Measurements from ENCODE around the gene BHLHA9. TPM values are rescaled to one million over a fixed set of nuclear protein-coding genes. Genes with fewer than 3 reads are reported as not detected.

The BHLHA9 gene
- total RNA-seq, 2 donors from 2014 or later, result not detected

DNA sequence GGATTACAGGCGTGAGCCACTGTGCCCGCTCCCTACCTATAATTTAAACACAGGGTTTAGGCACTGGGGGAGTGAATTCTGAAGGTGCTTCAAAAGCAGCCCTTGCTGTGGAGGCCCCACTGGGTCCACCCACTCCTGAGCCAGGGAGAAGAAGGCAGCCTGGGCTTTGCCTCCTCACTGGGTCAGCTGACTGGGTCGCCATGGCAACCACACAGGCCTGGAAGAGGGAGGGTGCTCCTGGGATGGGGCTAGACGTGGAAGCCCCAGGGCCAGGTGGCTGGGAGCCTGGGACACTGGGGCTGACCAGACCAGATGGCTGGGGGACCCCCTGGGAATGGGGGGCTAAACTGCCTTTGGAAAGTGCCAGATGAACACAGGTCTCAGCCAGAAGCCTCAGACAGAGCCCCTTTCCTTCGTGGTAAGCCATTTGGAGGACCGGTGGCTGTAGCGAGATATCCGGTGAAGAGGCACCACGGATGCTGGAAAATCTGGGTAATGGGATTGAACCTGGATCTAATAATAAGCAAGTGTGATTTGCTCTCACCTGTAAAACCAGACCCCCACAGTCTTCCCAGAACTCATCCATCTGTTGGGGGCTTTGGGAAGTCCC lies 42.1 kb downstream of the BHLHA9 start:
- Histone ChIP-seq H3K4me1 (ENCODE audit: control insufficient read depth in 1 of 2, low read depth in 2 of 2) (peaks cover 23 to 30% of the 10 kb centered on the region in 2 donors), H3K27ac (no peak overlapping the region), H3K27me3 (replicated peaks; ENCODE audit: insufficient read depth) (no peaks in the 10 kb centered on the region), H3K36me3 (no peaks in the 10 kb centered on the region), H3K9me3 (no peaks in the 10 kb centered on the region), H3K4me3 (no peak overlapping the region)
- ATAC-seq (ENCODE audit: insufficient number of reproducible peaks, low FRiP score, low read depth) (no peak), DNase-seq (ENCODE audit: low spot score) (no peak)
- TF ChIP-seq, protein P1, sequence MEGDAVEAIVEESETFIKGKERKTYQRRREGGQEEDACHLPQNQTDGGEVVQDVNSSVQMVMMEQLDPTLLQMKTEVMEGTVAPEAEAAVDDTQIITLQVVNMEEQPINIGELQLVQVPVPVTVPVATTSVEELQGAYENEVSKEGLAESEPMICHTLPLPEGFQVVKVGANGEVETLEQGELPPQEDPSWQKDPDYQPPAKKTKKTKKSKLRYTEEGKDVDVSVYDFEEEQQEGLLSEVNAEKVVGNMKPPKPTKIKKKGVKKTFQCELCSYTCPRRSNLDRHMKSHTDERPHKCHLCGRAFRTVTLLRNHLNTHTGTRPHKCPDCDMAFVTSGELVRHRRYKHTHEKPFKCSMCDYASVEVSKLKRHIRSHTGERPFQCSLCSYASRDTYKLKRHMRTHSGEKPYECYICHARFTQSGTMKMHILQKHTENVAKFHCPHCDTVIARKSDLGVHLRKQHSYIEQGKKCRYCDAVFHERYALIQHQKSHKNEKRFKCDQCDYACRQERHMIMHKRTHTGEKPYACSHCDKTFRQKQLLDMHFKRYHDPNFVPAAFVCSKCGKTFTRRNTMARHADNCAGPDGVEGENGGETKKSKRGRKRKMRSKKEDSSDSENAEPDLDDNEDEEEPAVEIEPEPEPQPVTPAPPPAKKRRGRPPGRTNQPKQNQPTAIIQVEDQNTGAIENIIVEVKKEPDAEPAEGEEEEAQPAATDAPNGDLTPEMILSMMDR (IDR thresholded peaks at IDR 0.05), result no peak

DNA sequence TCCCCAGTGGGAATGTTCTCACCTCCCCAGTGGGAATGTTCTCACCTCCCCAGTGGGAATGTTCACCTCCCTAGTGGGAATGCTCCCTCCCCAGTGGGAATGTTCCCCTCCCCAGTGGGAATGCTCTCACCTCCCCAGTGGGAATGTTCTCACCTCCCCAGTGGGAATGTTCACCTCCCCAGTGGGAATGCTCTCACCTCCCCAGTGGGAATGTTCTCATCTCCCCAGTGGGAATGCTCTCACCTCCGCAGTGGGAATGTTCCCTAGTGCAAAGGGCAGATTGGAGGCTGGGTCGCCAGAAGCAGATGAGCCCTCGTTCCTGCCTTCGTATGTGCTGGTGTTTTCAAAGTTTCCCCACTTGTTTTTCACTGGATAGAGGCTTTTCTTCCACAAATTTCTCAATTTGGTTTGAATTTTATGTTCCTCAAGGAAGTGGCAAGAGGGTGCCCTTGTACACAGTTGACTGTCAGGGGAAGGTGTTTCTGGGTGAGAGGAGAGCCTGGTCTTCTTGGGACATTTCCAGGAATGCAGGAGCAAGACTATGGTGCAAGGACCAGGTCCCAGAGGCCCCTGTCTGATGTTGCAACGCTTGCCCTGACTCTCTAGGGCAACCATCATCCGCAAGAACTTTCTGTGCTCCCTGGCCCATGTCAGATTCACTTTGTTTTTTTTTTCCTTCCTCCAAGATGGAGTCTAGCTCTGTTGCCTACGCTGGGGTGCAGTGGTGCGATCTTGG lies 43.2 kb downstream of the BHLHA9 start:
- DNase-seq (ENCODE audit: low spot score) (no peak), ATAC-seq (ENCODE audit: insufficient number of reproducible peaks, low FRiP score, low read depth) (no peak)
- H3K9me3 ChIP-seq, result no peaks in the 10 kb centered on the region
- H3K27me3 ChIP-seq (replicated peaks; ENCODE audit: insufficient read depth), result no peaks in the 10 kb centered on the region
- H3K4me3 ChIP-seq, result no peak overlapping the region
- TF ChIP-seq, protein P1 (IDR thresholded peaks at IDR 0.05), result no peak
- no peak overlapping the region for H3K27ac ChIP-seq
- H3K36me3 ChIP-seq, result no peaks in the 10 kb centered on the region
- peaks cover 28 to 41% of the 10 kb centered on the region in 2 donors for H3K4me1 ChIP-seq (ENCODE audit: control insufficient read depth in 1 of 2, low read depth in 2 of 2)

DNA sequence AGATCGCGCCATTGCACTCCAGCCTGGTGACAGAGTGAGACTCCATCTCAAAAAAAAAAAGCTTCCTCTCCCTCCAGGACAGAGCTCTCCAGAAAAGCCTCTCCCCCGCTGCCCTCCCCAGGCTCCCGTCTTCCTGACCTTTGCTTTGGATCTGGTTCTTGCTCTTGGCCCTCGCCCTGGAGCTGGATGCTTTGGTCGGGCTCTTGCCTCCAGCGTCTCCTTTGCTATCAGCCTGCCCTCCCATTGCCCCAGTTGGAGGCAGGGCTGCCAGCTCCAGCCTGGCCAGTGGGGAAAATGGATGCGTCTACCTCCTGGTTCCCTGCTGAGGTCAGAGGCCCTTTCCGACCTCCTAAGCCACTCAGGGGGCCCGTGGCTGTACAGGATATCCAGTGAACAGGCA lies 45.2 kb downstream of the BHLHA9 start:
- TF ChIP-seq, protein P1 (IDR thresholded peaks at IDR 0.05), result no peak
- no peak for ATAC-seq (ENCODE audit: insufficient number of reproducible peaks, low FRiP score, low read depth)

DNA sequence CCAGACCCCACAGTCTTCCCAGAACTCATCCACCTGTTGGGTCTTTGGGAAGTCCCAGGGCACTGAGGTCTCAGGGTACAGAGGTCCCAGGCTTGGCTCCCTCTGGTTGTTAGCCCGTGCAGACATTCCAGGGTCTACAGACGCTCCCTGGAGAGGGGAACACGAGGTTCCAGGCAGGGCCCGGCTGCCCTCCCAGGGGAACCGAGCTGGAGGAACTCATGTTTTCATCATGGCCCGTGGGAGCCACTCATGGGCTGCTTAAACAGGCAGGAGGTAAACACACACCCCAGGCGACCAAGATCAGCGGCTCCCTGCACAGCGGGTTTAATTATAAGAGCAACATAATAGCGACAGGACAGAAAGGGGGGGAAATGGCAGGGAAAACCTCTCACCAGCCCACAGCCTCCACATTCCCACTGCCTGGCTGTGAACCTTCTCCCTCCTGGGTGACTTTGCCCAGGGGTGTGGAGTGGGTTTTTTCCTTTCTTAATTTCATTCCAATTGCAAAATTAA lies 45.7 kb downstream of the BHLHA9 start:
- peak overlapping the region; percentile 79 to 88 for H3K27ac ChIP-seq
- H3K27me3 ChIP-seq (replicated peaks; ENCODE audit: insufficient read depth), result no peaks in the 10 kb centered on the region
- peak overlapping the region; percentile 29 for H3K4me3 ChIP-seq
- TF ChIP-seq, protein P1 (IDR thresholded peaks at IDR 0.05), result no peak
- ATAC-seq (ENCODE audit: insufficient number of reproducible peaks, low FRiP score, low read depth) (peak; percentile 64), DNase-seq (ENCODE audit: low spot score) (peak; percentile 40)
- no peaks in the 10 kb centered on the region for H3K9me3 ChIP-seq
- peaks cover 33 to 49% of the 10 kb centered on the region in 2 donors for H3K4me1 ChIP-seq (ENCODE audit: control insufficient read depth in 1 of 2, low read depth in 2 of 2)
- no peaks in the 10 kb centered on the region for H3K36me3 ChIP-seq

More for the DNA sequence above, 45.2 kb downstream of the BHLHA9 start:
- H3K27me3 ChIP-seq (replicated peaks; ENCODE audit: insufficient read depth), result no peaks in the 10 kb centered on the region
- H3K36me3 ChIP-seq, result no peaks in the 10 kb centered on the region
- DNase-seq (ENCODE audit: low spot score), result no peak
- peaks cover 33 to 49% of the 10 kb centered on the region in 2 donors for H3K4me1 ChIP-seq (ENCODE audit: control insufficient read depth in 1 of 2, low read depth in 2 of 2)
- no peaks in the 10 kb centered on the region for H3K9me3 ChIP-seq
- H3K4me3 ChIP-seq, result peak overlapping the region; percentile 29
- peak overlapping the region; percentile 79 to 88 for H3K27ac ChIP-seq

Other genes starting within 250 kb of the BHLHA9 start
- 100 to 1,000 TPM; 159 to 200 TPM for gene ABR, start 90.5 kb upstream of the BHLHA9 start, total RNA-seq
- gene TRARG1, start 9.2 kb downstream of the BHLHA9 start, total RNA-seq, result 10 to 100 TPM in 1 of 2 donors, 1 to 10 TPM in 1; 6.3 to 10.0 TPM
- 100 to 1,000 TPM; 178 to 593 TPM for gene YWHAE, start 129.8 kb downstream of the BHLHA9 start, total RNA-seq
- 10 to 100 TPM; 48.3 to 76.0 TPM for gene CRK, start 185.8 kb downstream of the BHLHA9 start, total RNA-seq
- 100 to 1,000 TPM; 160 to 226 TPM for gene MYO1C, start 222.2 kb downstream of the BHLHA9 start, total RNA-seq
- 10 to 100 TPM; 78.7 to 95.3 TPM for gene INPP5K, start 246.2 kb downstream of the BHLHA9 start, total RNA-seq

Data from thoracic aorta (tissue), 2 donors.